Stimulated activated CD8-positive, alpha-beta memory T cell treated with anti-CD3 and anti-CD28 coated beads, Interleukin-12 subunit alpha, Interleukin-12 subunit beta, amount 100 ng/mL, for 24 hours (primary cell): ENCODE results near the gene AHNAK.
A peak's percentile ranks its signal among the peaks of the same experiment; 100 is the strongest.
"Not testable (repeated sequence)": the region's sequence is repeated elsewhere in the genome, so short reads cannot be mapped to it uniquely, and the experiment has no call there.

Experiments
- DNase-seq: peaks from one replicate; pipeline ENCODE4 v3.0.0-alpha.2; 2020; ENCODE audit errors: extremely low read depth

AHNAK gene

GRCh38 chr11:62573592-62574362 lies 27.2 kb upstream of the AHNAK start, which contains the start of gene EEF1G:
TSS of gene EEF1G (minus strand) at chr11:62573891. CDS start at chr11:62573842, 49 bp downstream.
- DNase-seq, result peak; percentile 94

- DNase-seq, result no peak
Observed at GRCh38 chr11:62573006-62573591, 26.5 kb upstream of the AHNAK start.

- DNase-seq, result no peak
Observed at GRCh38 chr11:62572431-62572830, 25.8 kb upstream of the AHNAK start.

GRCh38 chr11:62571493-62571892 lies 24.9 kb upstream of the AHNAK start:
- DNase-seq, result not testable (repeated sequence)

- DNase-seq, result not testable (repeated sequence)
Observed at GRCh38 chr11:62570903-62571302, 24.3 kb upstream of the AHNAK start.

GRCh38 chr11:62569611-62570010 lies 23.0 kb upstream of the AHNAK start:
- no peak for DNase-seq

GRCh38 chr11:62567018-62567633 lies 20.5 kb upstream of the AHNAK start:
- no peak for DNase-seq

GRCh38 chr11:62566247-62566646 lies 19.6 kb upstream of the AHNAK start:
- no peak for DNase-seq

GRCh38 chr11:62565100-62565802 lies 18.6 kb upstream of the AHNAK start:
- DNase-seq, result no peak

- DNase-seq, result not testable (repeated sequence)
Observed at GRCh38 chr11:62561677-62562230, 15.1 kb upstream of the AHNAK start.

- DNase-seq, result no peak
Observed at GRCh38 chr11:62560566-62561103, 14.0 kb upstream of the AHNAK start.

GRCh38 chr11:62559626-62560025 lies 13.0 kb upstream of the AHNAK start:
- not testable (repeated sequence) for DNase-seq

- DNase-seq, result no peak
Observed at GRCh38 chr11:62559204-62559603, 12.6 kb upstream of the AHNAK start.

- DNase-seq, result no peak
Observed at GRCh38 chr11:62558669-62559068, 12.1 kb upstream of the AHNAK start.

GRCh38 chr11:62556875-62557631 lies 10.4 kb upstream of the AHNAK start:
- no peak for DNase-seq

- DNase-seq, result no peak
Observed at GRCh38 chr11:62556108-62556874, 9.7 kb upstream of the AHNAK start.

GRCh38 chr11:62555464-62556107 lies 9.0 kb upstream of the AHNAK start:
- no peak for DNase-seq

- DNase-seq, result no peak
Observed at GRCh38 chr11:62554387-62555167, 8.0 kb upstream of the AHNAK start.

GRCh38 chr11:62553839-62554361 lies 7.3 kb upstream of the AHNAK start:
- DNase-seq, result no peak
